GM12878 (cell line): ENCODE measurements around the gene UBAP1L. TPM values are rescaled to one million over a fixed set of nuclear protein-coding genes. Genes with fewer than 3 reads are reported as not detected.

ENCODE experiments used
- ATAC-seq: fragments of 200-7000 bp; cut with Tn5 transposase; 3 replicates; pipeline ENCODE4 v1.9.1; 2020; ENCODE audit warnings: mild to moderate bottlenecking, moderate library complexity
- BruUV-seq: library from RNA; stranded (reverse); fragments of 400-500 nt; replicated peaks from 2 replicates; lab custom pipeline; 2021; lab: Mats Ljungman, UMichigan
- CTCF ChIA-PET: fragments of 300-600 bp; sonication (Branson Sonifier 250); formaldehyde crosslinking; extraction: SDS; loops from one replicate; lab custom pipeline; 2021; ENCODE audit warnings: inconsistent platforms; lab: Yijun Ruan, JAX
- POLR2A ChIA-PET: fragments of 350-600 bp; formaldehyde crosslinking; extraction: SDS; loops from one replicate; lab custom pipeline; 2021; ENCODE audit warnings: inconsistent platforms; lab: Charles Lee
- RAD21 ChIA-PET: fragments of 300-600 bp; sonication (Branson Sonifier 250); formaldehyde crosslinking; loops from one replicate; lab custom pipeline; 2023; ENCODE audit warnings: antibody characterized with exemption; ENCODE audit not compliant: unreplicated experiment; lab: Charles Lee
- SMC1A ChIA-PET: fragments of 300-600 bp; sonication (Branson Sonifier 250); formaldehyde crosslinking; loops from one replicate; lab custom pipeline; 2023; ENCODE audit not compliant: unreplicated experiment, uncharacterized antibody; lab: Charles Lee
- DNase-seq: peaks from one replicate; pipeline ENCODE4 v3.0.0-alpha.2; 2011; ENCODE audit warnings: low read depth, low spot score
- FAIRE-seq: peaks from 3 replicates; lab custom pipeline; 2011; peaks lifted over from hg19 to GRCh38; lab: Jason Lieb, UNC
- H2AFZ ChIP-seq: 2 replicates; pipeline ENCODE4 v1.6.0; 2011; ENCODE audit warnings: low read depth, low read length, control low read depth; ENCODE audit not compliant: control insufficient read depth
- H3K27ac ChIP-seq: 2 replicates; pipeline ENCODE4 v1.5.1; 2011; ENCODE audit warnings: control low read depth; ENCODE audit not compliant: control insufficient read depth, insufficient read depth
- H3K27me3 ChIP-seq, 2 experiments: replicated peaks in 1 of 2; 2 replicates each; pipeline versions ENCODE4 v1.6.0 to v1.6.1; 2011; ENCODE audit warnings: low read length in 1 of 2; ENCODE audit not compliant: control insufficient read depth in 2 of 2, insufficient read depth in 2 of 2
- H3K36me3 ChIP-seq, 2 experiments: 2 replicates each; pipeline ENCODE4 v1.5.1; 2011; ENCODE audit warnings: low read length in 1 of 2; ENCODE audit not compliant: control insufficient read depth in 2 of 2, insufficient read depth in 2 of 2
- H3K4me1 ChIP-seq: 2 replicates; pipeline ENCODE4 v1.6.1; 2011; ENCODE audit warnings: mild to moderate bottlenecking, low read length, moderate library complexity, mixed read lengths; ENCODE audit not compliant: control insufficient read depth, insufficient read depth
- H3K4me2 ChIP-seq: 2 replicates; pipeline ENCODE4 v1.6.0; 2011; ENCODE audit warnings: control low read depth; ENCODE audit not compliant: control insufficient read depth, insufficient read depth
- H3K4me3 ChIP-seq: fragments of 200-600 bp; sonication (generic); 2 replicates; pipeline ENCODE4 v1.5.1; 2016
- H3K79me2 ChIP-seq: 2 replicates; pipeline ENCODE4 v1.6.0; 2011; ENCODE audit warnings: low read length; ENCODE audit not compliant: control insufficient read depth, insufficient read depth
- H3K9ac ChIP-seq: 2 replicates; pipeline ENCODE4 v1.8.0; 2011; ENCODE audit warnings: low read length, control low read depth, mixed read lengths; ENCODE audit not compliant: control insufficient read depth, insufficient read depth
- H3K9me3 ChIP-seq: replicated peaks from 3 replicates; pipeline ENCODE4 v1.5.1; 2011; ENCODE audit warnings: mild to moderate bottlenecking, low read length; ENCODE audit not compliant: control insufficient read depth, insufficient read depth
- H4K20me1 ChIP-seq: 2 replicates; pipeline ENCODE4 v1.6.0; 2011; ENCODE audit not compliant: control insufficient read depth, insufficient read depth
- CHD1 ChIP-seq: IDR thresholded peaks from 2 replicates; pipeline ENCODE4 v1.6.1; 2012; ENCODE audit warnings: low read depth, low read length, improper control_type of control experiment
- JUNB ChIP-seq: IDR thresholded peaks from 2 replicates; pipeline ENCODE4 v1.6.1; 2016; ENCODE audit warnings: antibody characterized with exemption, mild to moderate bottlenecking
- MYC ChIP-seq: IDR thresholded peaks from 2 replicates; pipeline ENCODE4 v1.6.1; 2011; ENCODE audit warnings: mild to moderate bottlenecking, low read length, moderate library complexity, inconsistent platforms; ENCODE audit not compliant: insufficient read depth, insufficient replicate concordance, insufficient read length, severe bottlenecking
- NFYB ChIP-seq: IDR thresholded peaks from 2 replicates; pipeline ENCODE4 v1.6.1; 2011; ENCODE audit warnings: low read depth, mild to moderate bottlenecking, low read length, improper control_type of control experiment, moderate library complexity; ENCODE audit not compliant: insufficient read depth
- RAD51 ChIP-seq: fragments of 450-650 bp; IDR thresholded peaks from 2 replicates; pipeline ENCODE4 v1.6.1; 2016; ENCODE audit warnings: moderate library complexity, mild to moderate bottlenecking, inconsistent platforms
- RCOR1 ChIP-seq: conservative IDR thresholded peaks from 2 replicates; pipeline ENCODE4 v1.6.1; 2012; ENCODE audit warnings: low read depth, low read length, improper control_type of control experiment
- RUNX3 ChIP-seq: IDR thresholded peaks from 2 replicates; pipeline ENCODE4 v1.6.1; 2012; ENCODE audit warnings: low read length, inconsistent platforms
- STAT3 ChIP-seq: IDR thresholded peaks from 2 replicates; pipeline ENCODE4 v1.6.1; 2011; ENCODE audit warnings: low read depth, low read length, improper control_type of control experiment
- TAF1 ChIP-seq: IDR thresholded peaks from 2 replicates; pipeline ENCODE4 v1.6.1; 2011; ENCODE audit warnings: mild to moderate bottlenecking, low read depth, low read length, borderline replicate concordance
- WGBS: methylation state at CpG from one replicate; pipeline ENCODE4 v1.1.6; 2016; ENCODE audit warnings: low lambda C conversion rate; ENCODE audit not compliant: insufficient replicate concordance, insufficient coverage; ENCODE audit errors: missing lambda C conversion rate; 5-methylcytosine and 5-hydroxymethylcytosine counted together
- in situ Hi-C: fragments of 300-500 bp; cut with MboI; formaldehyde crosslinking; loops from 9 replicates; pipeline ENCODE4 v1.14.3; 2018; ENCODE audit warnings: mixed read lengths
- intact Hi-C: fragments of 100-400 bp; cut with micrococcal nuclease; formaldehyde crosslinking; loops from one replicate; pipeline ENCODE4 v1.14.2; 2022; ENCODE audit not compliant: unreplicated experiment
- polyA plus RNA-seq, 11 experiments: library from polyadenylated mRNA; depleted of rRNA in 4 of 11; unstranded in 6 of 11; stranded (reverse) in 5 of 11; fragments of >200 nt; fragmentation: Nextera tagmentation in 4 of 11; fragmentation: Illumina TruSeq in 1 of 11; extraction: Ambion mirVana in 4 of 11; extraction: Trizol in 1 of 11; gene quantifications; 1 replicate in 1 of 11; 2 replicates in 10 of 11; pipeline versions ENCODE4 v1.2.1 to v1.2.3, GENCODE V29; 2011 to 2016; ENCODE audit warnings: inconsistent platforms in 2 of 11, missing spikeins in 2 of 11, low read depth in 1 of 11
- total RNA-seq, 4 experiments: library from RNA; depleted of rRNA in 3 of 4; stranded (reverse); fragments of >200 nt in 3 of 4; fragmentation: Illumina TruSeq in 1 of 4; extraction: Trizol in 1 of 4; gene quantifications; 2 replicates each; pipeline versions ENCODE4 v1.2.1 to v1.2.3, GENCODE V29; 2013 to 2021
- TF ChIP-seq, protein P1 (sequence below): IDR thresholded peaks from 2 replicates; pipeline ENCODE4 v1.6.1; 2012; ENCODE audit warnings: low read depth, low read length, improper control_type of control experiment
- TF ChIP-seq, protein P2 (sequence below): fragments of 450-650 bp; IDR thresholded peaks from 2 replicates; pipeline ENCODE4 v1.6.1; 2017; ENCODE audit warnings: mild to moderate bottlenecking
- TF ChIP-seq, protein P3 (sequence below): fragments of 450-650 bp; conservative IDR thresholded peaks from 2 replicates; pipeline ENCODE4 v1.6.1; 2017; ENCODE audit warnings: mild to moderate bottlenecking, moderate library complexity

UBAP1L gene
- total and polyA plus RNA-seq, 10 of the 15 experiments (the other 5 are each of a cell fraction or from before 2014, with no cell fraction given): 0.03 to 2.6 (median 1.0) TPM

DNA sequence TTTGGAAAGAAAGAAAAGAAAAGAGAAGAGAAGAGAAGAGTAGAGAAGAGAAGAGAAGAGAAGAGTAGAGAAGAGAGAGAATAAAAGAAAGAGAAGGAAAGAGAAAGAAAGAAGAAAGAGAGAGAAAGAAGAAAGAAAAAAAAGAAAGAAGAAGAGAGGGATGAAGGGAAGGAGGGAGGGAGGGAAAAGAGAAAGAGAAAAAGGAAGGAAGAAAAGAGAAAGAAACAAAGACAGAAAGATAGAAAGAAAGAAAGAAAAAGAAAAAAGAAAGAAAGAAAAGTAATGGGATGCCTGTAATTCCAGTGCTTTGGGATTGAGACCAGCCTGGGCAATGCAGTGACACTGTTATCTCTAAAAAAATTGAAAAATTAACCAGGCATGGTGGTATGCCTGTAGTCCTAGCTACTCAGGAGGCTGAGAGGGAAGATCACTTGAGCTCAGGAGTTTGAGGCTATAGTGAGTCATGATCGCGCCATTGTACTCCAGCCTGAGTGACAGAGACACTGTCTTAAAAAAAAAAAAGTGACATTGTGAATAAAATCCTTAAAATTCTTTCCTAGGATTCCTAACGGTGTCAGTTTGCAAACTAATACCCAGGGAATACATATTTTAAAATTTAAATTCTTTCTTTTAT, 48.9 kb downstream of the UBAP1L start:
- Histone ChIP-seq H3K4me2 (no peak overlapping the region), H3K4me3 (no peak overlapping the region), H3K9ac (no peak overlapping the region), H3K27me3 (peaks cover 0 to 2% of the 10 kb centered on the region in 2 experiments), H3K79me2 (no peaks in the 10 kb centered on the region), H3K9me3 (no peaks in the 10 kb centered on the region), H4K20me1 (no peaks in the 10 kb centered on the region), H3K36me3 (no peaks in the 10 kb centered on the region), H3K4me1 (no peaks in the 10 kb centered on the region), H3K27ac (no peak overlapping the region), H2AFZ (no peak overlapping the region)
- no peak for DNase-seq
- intact Hi-C loops (no loop called here), in situ Hi-C loops (no loop called here)
- no peak for ATAC-seq
- WGBS: 70% methylated on average over 3 of the region's 3 CpGs
- ChIA-PET CTCF (interaction anchor here (0.6 to 1.1 kb wide), 3 partner anchors 14 to 256 kb away, joined by 3 read pairs; no protein-coding TSS in a partner anchor), SMC1A (interaction anchor here (0.6 to 1.5 kb wide), 4 partner anchors 10 to 364 kb away, joined by 3 to 5 read pairs (median 4); no protein-coding TSS in a partner anchor), POLR2A (no interaction called here), RAD21 (no interaction called here)
- no TSS peak for BruUV-seq
- TF ChIP-seq RAD51 (no peak), CHD1 (no peak)
- FAIRE-seq: no peak

DNA sequence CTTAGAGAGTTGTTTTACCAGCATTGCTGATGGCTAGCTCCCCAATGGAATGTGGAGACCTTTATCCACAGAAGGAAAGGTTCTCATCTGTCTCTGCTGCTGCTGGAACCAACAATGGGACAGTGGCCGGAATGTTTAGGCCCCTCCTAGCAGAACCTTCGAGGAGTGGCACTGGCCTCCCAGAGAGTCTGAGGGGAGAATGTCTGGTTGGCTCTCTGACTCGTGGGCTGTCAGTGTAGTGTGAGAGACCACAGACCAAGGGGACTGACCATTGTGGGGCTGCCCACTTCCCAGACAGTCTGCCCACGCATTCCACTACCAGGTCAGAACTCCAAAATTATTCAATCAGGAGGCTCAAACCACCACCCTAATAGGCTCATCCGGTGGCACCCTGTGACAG, 52.3 kb downstream of the UBAP1L start:
- no peak overlapping the region for H2AFZ ChIP-seq
- ChIA-PET RAD21 (interaction anchor here (0.8 kb wide), 1 partner anchor 24 kb away, joined by 3 read pairs; no protein-coding TSS in a partner anchor), SMC1A (interaction anchor here (0.8 to 1.4 kb wide), 4 partner anchors 10 to 124 kb away, joined by 3 to 5 read pairs (median 4); no protein-coding TSS in a partner anchor), CTCF (interaction anchor here (1.2 to 3.6 kb wide), 2 partner anchors 15 to 29 kb away, joined by 3 to 12 read pairs; no protein-coding TSS in a partner anchor), POLR2A (no interaction called here)
- WGBS: 24% methylated on average over 5 of the region's 5 CpGs
- H3K4me3 ChIP-seq: no peak overlapping the region
- no peaks in the 10 kb centered on the region for H4K20me1 ChIP-seq
- ATAC-seq: no peak
- no peak for DNase-seq
- H3K27me3 ChIP-seq: peaks cover 0 to 2% of the 10 kb centered on the region in 2 experiments
- H3K79me2 ChIP-seq: no peaks in the 10 kb centered on the region
- intact Hi-C loops (no loop called here), in situ Hi-C loops (no loop called here)
- no peak for FAIRE-seq
- no TSS peak for BruUV-seq
- no peak overlapping the region for H3K4me2 ChIP-seq
- no peaks in the 10 kb centered on the region for H3K9me3 ChIP-seq
- no peak overlapping the region for H3K9ac ChIP-seq
- no peaks in the 10 kb centered on the region for H3K36me3 ChIP-seq
- H3K27ac ChIP-seq: no peak overlapping the region
- H3K4me1 ChIP-seq: no peaks in the 10 kb centered on the region
- TF ChIP-seq, protein P1, sequence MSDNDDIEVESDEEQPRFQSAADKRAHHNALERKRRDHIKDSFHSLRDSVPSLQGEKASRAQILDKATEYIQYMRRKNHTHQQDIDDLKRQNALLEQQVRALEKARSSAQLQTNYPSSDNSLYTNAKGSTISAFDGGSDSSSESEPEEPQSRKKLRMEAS: no peak
- TF ChIP-seq JUNB (no peak), RCOR1 (no peak), TAF1 (no peak), STAT3 (no peak), MYC (no peak), NFYB (no peak), RUNX3 (no peak)
- TF ChIP-seq, protein P2, sequence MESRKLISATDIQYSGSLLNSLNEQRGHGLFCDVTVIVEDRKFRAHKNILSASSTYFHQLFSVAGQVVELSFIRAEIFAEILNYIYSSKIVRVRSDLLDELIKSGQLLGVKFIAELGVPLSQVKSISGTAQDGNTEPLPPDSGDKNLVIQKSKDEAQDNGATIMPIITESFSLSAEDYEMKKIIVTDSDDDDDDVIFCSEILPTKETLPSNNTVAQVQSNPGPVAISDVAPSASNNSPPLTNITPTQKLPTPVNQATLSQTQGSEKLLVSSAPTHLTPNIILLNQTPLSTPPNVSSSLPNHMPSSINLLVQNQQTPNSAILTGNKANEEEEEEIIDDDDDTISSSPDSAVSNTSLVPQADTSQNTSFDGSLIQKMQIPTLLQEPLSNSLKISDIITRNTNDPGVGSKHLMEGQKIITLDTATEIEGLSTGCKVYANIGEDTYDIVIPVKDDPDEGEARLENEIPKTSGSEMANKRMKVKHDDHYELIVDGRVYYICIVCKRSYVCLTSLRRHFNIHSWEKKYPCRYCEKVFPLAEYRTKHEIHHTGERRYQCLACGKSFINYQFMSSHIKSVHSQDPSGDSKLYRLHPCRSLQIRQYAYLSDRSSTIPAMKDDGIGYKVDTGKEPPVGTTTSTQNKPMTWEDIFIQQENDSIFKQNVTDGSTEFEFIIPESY: no peak
- TF ChIP-seq, protein P3, sequence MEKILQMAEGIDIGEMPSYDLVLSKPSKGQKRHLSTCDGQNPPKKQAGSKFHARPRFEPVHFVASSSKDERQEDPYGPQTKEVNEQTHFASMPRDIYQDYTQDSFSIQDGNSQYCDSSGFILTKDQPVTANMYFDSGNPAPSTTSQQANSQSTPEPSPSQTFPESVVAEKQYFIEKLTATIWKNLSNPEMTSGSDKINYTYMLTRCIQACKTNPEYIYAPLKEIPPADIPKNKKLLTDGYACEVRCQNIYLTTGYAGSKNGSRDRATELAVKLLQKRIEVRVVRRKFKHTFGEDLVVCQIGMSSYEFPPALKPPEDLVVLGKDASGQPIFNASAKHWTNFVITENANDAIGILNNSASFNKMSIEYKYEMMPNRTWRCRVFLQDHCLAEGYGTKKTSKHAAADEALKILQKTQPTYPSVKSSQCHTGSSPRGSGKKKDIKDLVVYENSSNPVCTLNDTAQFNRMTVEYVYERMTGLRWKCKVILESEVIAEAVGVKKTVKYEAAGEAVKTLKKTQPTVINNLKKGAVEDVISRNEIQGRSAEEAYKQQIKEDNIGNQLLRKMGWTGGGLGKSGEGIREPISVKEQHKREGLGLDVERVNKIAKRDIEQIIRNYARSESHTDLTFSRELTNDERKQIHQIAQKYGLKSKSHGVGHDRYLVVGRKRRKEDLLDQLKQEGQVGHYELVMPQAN: no peak
